GM18502 (cell line): Measurements from ENCODE around the gene SRSF7.
A peak's percentile ranks its signal among the peaks of the same experiment; 100 is the strongest.
"Not testable (repeated sequence)": the region's sequence is repeated elsewhere in the genome, so short reads cannot be mapped to it uniquely, and the experiment has no call there.

Source experiments
- ATAC-seq: cut with Tn5 transposase; IDR thresholded peaks from one replicate; pipeline ENCODE4 v1.9.1; 2021; ENCODE audit warnings: mild to moderate bottlenecking; ENCODE audit not compliant: unreplicated experiment, poor library complexity

The SRSF7 gene

GRCh38 chr2:38750891-38751595, at the start of gene SRSF7:
Gene SRSF7 (minus strand): TSS chr2:38751361. CDS start chr2:38751256, 105 bp downstream.
- ATAC-seq: peak; percentile 75

- no peak for ATAC-seq
These were observed 46.8 kb upstream of the SRSF7 start for GRCh38 chr2:38797953-38798352.

GRCh38 chr2:38797250-38797676, 46.1 kb upstream of the SRSF7 start:
- no peak for ATAC-seq

GRCh38 chr2:38795016-38795415, 43.9 kb upstream of the SRSF7 start:
- not testable (repeated sequence) for ATAC-seq

GRCh38 chr2:38794235-38794946, 43.2 kb upstream of the SRSF7 start:
- no peak for ATAC-seq

GRCh38 chr2:38793511-38793910, 42.4 kb upstream of the SRSF7 start:
- ATAC-seq: no peak

GRCh38 chr2:38792751-38793150, 41.6 kb upstream of the SRSF7 start:
- ATAC-seq: no peak

GRCh38 chr2:38792321-38792720, 41.2 kb upstream of the SRSF7 start:
- ATAC-seq: not testable (repeated sequence)

- ATAC-seq: no peak
These were observed 40.6 kb upstream of the SRSF7 start for GRCh38 chr2:38791744-38792143.

- ATAC-seq: no peak
These were observed 38.5 kb upstream of the SRSF7 start for GRCh38 chr2:38789691-38790090.

- ATAC-seq: no peak
These were observed 37.1 kb upstream of the SRSF7 start for GRCh38 chr2:38788306-38788705.

GRCh38 chr2:38783586-38783985, 32.4 kb upstream of the SRSF7 start:
- ATAC-seq: no peak

GRCh38 chr2:38778687-38779082, 27.5 kb upstream of the SRSF7 start:
- ATAC-seq: no peak

GRCh38 chr2:38776531-38776930, 25.4 kb upstream of the SRSF7 start:
- ATAC-seq: no peak

- no peak for ATAC-seq
These were observed 24.7 kb upstream of the SRSF7 start for GRCh38 chr2:38775921-38776225.

- no peak for ATAC-seq
These were observed 24.1 kb upstream of the SRSF7 start for GRCh38 chr2:38775097-38775920.

- ATAC-seq: no peak
These were observed 20.5 kb upstream of the SRSF7 start for GRCh38 chr2:38771632-38772031.

- ATAC-seq: no peak
These were observed 14.4 kb upstream of the SRSF7 start for GRCh38 chr2:38765551-38765950.

- no peak for ATAC-seq
These were observed 14.0 kb upstream of the SRSF7 start for GRCh38 chr2:38765149-38765548.

- ATAC-seq: no peak
These were observed 12.6 kb upstream of the SRSF7 start for GRCh38 chr2:38763728-38764127.

- no peak for ATAC-seq
These were observed 12.1 kb upstream of the SRSF7 start for GRCh38 chr2:38763228-38763627.
